ENCODE results near the gene TSPEAR.

The TSPEAR gene

GRCh38 chr21:44716984-44717383, 5.6 kb upstream of the TSPEAR start:
- TF ChIP-seq PPARA (CRISPR knock-in tag; IDR thresholded peaks at IDR 0.05; ENCODE audit: borderline replicate concordance) (no peak), OSR1 (CRISPR knock-in tag; IDR thresholded peaks at IDR 0.05) (no peak)

GRCh38 chr21:44714905-44715304, 3.5 kb upstream of the TSPEAR start:
- ATAC-seq = no peak
- TF ChIP-seq RARB (CRISPR knock-in tag; IDR thresholded peaks at IDR 0.05) (no peak), OSR1 (CRISPR knock-in tag; IDR thresholded peaks at IDR 0.05) (no peak), SNAI2 (CRISPR knock-in tag; IDR thresholded peaks at IDR 0.05) (no peak), CSRNP3 (CRISPR knock-in tag; IDR thresholded peaks at IDR 0.05) (no peak), CREB5 (CRISPR knock-in tag; IDR thresholded peaks at IDR 0.05; ENCODE audit: low read depth) (no peak), ZNF565 (CRISPR knock-in tag; conservative IDR thresholded peaks at IDR 0.05; ENCODE audit: low read depth) (no peak), PATZ1 (CRISPR knock-in tag; IDR thresholded peaks at IDR 0.05; ENCODE audit: borderline replicate concordance) (no peak), ZFP3 (CRISPR knock-in tag; IDR thresholded peaks at IDR 0.05) (no peak), ZNF70 (CRISPR knock-in tag; IDR thresholded peaks at IDR 0.05) (no peak), TCF4 (CRISPR knock-in tag; IDR thresholded peaks at IDR 0.05; ENCODE audit: borderline replicate concordance) (no peak), GLIS3 (CRISPR knock-in tag; IDR thresholded peaks at IDR 0.05) (no peak), POU6F1 (CRISPR knock-in tag; IDR thresholded peaks at IDR 0.05; ENCODE audit: borderline replicate concordance, low read depth) (no peak), ISL1 (CRISPR knock-in tag; IDR thresholded peaks at IDR 0.05) (no peak), ZFP30 (CRISPR knock-in tag; IDR thresholded peaks at IDR 0.05) (no peak), TOX (CRISPR knock-in tag; IDR thresholded peaks at IDR 0.05; ENCODE audit: borderline replicate concordance) (no peak), ZNF8 (CRISPR knock-in tag; IDR thresholded peaks at IDR 0.05) (no peak), CSDC2 (CRISPR knock-in tag; IDR thresholded peaks at IDR 0.05) (no peak)

More at GRCh38 chr21:44716984-44717383, 5.6 kb upstream of the TSPEAR start:
- ATAC-seq = no peak

GRCh38 chr21:44713846-44714245, 2.5 kb upstream of the TSPEAR start:
- TF ChIP-seq ZFP30 (CRISPR knock-in tag; IDR thresholded peaks at IDR 0.05) (no peak), ZC3H10 (CRISPR knock-in tag; IDR thresholded peaks at IDR 0.05) (no peak), CSDC2 (CRISPR knock-in tag; IDR thresholded peaks at IDR 0.05) (no peak)
- no peak for ATAC-seq

GRCh38 chr21:44713130-44713529, 1.8 kb upstream of the TSPEAR start:
- no peak for ATAC-seq

GRCh38 chr21:44712203-44713028, 1.0 kb upstream of the TSPEAR start:
- no peak for ATAC-seq
- TF ChIP-seq ZFP3 (CRISPR knock-in tag; IDR thresholded peaks at IDR 0.05) (no peak), TOX (CRISPR knock-in tag; IDR thresholded peaks at IDR 0.05; ENCODE audit: borderline replicate concordance) (no peak), PATZ1 (CRISPR knock-in tag; IDR thresholded peaks at IDR 0.05; ENCODE audit: borderline replicate concordance) (no peak), ZNF8 (CRISPR knock-in tag; IDR thresholded peaks at IDR 0.05) (no peak), BACH2 (CRISPR knock-in tag; IDR thresholded peaks at IDR 0.05; ENCODE audit: borderline replicate concordance) (no peak)

More at GRCh38 chr21:44713130-44713529, 1.8 kb upstream of the TSPEAR start:
- TF ChIP-seq OSR1 (CRISPR knock-in tag; IDR thresholded peaks at IDR 0.05) = no peak
- no peak for TF ChIP-seq BACH2 (CRISPR knock-in tag; IDR thresholded peaks at IDR 0.05; ENCODE audit: borderline replicate concordance)
- no peak for TF ChIP-seq TCF4 (CRISPR knock-in tag; IDR thresholded peaks at IDR 0.05; ENCODE audit: borderline replicate concordance)
- no peak for TF ChIP-seq ZFP3 (CRISPR knock-in tag; IDR thresholded peaks at IDR 0.05)
- no peak for TF ChIP-seq RARB (CRISPR knock-in tag; IDR thresholded peaks at IDR 0.05)
- TF ChIP-seq PPARA (CRISPR knock-in tag; IDR thresholded peaks at IDR 0.05; ENCODE audit: borderline replicate concordance) = no peak
- TF ChIP-seq ARNTL (CRISPR knock-in tag; IDR thresholded peaks at IDR 0.05; ENCODE audit: borderline replicate concordance, low read depth) = no peak
- no peak for TF ChIP-seq ZNF70 (CRISPR knock-in tag; IDR thresholded peaks at IDR 0.05)

All from SK-N-SH treated with all-trans-retinoic acid at 6 μM for 48 hours (cell line).